Fibroblast of lung (primary cell): ENCODE results near the gene FCRLB.

Experiments
- EZH2 ChIP-seq: IDR thresholded peaks from 2 replicates; pipeline ENCODE4 v1.5.1; 2012; ENCODE audit warnings: low read length, control low read depth, mild to moderate bottlenecking; ENCODE audit errors: missing control alignments
- TF ChIP-seq, protein P1 (sequence below), 2 donors: IDR thresholded peaks in 1 of 2; conservative IDR thresholded peaks in 1 of 2; 1 replicate in 1 of 2; 2 replicates in 1 of 2; pipeline ENCODE4 v1.5.1; 2011 to 2012; ENCODE audit warnings: low read length in 2 of 2, control low read depth in 1 of 2, inconsistent platforms in 1 of 2, low read depth in 1 of 2, mild to moderate bottlenecking in 1 of 2

DNA sequence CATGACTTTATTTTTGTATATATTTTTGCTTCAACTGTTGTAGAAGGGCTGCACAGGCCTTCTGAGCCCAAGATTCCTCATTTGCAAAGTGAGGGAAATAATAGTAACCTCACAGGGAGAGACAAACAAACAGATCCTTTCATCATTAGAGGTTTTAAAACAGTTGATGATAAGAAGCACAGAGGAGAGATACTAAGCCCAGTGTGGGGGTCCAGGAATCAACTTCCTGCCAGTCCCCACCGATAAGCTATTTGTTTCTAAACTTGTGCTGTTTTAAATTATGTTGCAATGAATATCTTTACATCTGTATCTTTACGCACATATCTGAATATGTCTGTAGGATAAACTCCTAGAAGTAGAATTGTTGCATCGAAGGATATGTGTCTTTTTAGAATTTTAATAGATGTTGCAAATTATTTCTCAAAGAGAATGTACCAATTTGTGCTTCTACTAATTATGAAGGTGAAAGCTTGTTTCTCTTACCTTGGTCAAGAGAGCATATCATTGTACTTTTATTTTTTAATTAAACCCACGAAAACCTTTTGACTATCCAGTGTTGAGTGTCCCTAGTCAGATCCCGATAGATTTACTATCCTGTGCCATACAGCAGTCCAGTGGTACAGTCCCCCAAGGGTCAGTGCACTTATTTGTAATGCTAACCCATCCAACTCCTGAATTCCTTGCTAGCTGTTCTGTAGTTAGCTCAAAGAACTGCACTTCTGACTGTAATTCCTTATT is 10.8 kb downstream of the FCRLB start:
- TF ChIP-seq, protein P1, sequence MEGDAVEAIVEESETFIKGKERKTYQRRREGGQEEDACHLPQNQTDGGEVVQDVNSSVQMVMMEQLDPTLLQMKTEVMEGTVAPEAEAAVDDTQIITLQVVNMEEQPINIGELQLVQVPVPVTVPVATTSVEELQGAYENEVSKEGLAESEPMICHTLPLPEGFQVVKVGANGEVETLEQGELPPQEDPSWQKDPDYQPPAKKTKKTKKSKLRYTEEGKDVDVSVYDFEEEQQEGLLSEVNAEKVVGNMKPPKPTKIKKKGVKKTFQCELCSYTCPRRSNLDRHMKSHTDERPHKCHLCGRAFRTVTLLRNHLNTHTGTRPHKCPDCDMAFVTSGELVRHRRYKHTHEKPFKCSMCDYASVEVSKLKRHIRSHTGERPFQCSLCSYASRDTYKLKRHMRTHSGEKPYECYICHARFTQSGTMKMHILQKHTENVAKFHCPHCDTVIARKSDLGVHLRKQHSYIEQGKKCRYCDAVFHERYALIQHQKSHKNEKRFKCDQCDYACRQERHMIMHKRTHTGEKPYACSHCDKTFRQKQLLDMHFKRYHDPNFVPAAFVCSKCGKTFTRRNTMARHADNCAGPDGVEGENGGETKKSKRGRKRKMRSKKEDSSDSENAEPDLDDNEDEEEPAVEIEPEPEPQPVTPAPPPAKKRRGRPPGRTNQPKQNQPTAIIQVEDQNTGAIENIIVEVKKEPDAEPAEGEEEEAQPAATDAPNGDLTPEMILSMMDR (conservative IDR thresholded peaks at IDR 0.05 in 1 of 2, IDR thresholded peaks at IDR 0.05 in 1 of 2; ENCODE audit: low read depth in 1 of 2, low read length in 2 of 2), result no peak
- TF ChIP-seq EZH2, result no peak
